ENCODE measurements around the gene SNRNP70. TPM values are rescaled to one million over a fixed set of nuclear protein-coding genes. Genes with fewer than 3 reads are reported as not detected.
"Not testable (repeated sequence)": the region's sequence is repeated elsewhere in the genome, so short reads cannot be mapped to it uniquely, and the experiment has no call there.

The SNRNP70 gene, protein sequence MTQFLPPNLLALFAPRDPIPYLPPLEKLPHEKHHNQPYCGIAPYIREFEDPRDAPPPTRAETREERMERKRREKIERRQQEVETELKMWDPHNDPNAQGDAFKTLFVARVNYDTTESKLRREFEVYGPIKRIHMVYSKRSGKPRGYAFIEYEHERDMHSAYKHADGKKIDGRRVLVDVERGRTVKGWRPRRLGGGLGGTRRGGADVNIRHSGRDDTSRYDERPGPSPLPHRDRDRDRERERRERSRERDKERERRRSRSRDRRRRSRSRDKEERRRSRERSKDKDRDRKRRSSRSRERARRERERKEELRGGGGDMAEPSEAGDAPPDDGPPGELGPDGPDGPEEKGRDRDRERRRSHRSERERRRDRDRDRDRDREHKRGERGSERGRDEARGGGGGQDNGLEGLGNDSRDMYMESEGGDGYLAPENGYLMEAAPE
- total RNA-seq, result 100 to 1,000 TPM; 180 to 190 TPM

- no peaks in the 10 kb centered on the region for H3K9me3 Mint-ChIP-seq
- DNase-seq, result peak; percentile 99
- H3K4me3 Mint-ChIP-seq, result peak within 1 kb of the TSS; percentile 96
- ChIA-PET POLR2A (no interaction called here), CTCF (interaction anchor here (2.5 to 4.0 kb wide), 2 partner anchors 13 to 21 kb away, joined by 8 to 42 read pairs; no protein-coding TSS in a partner anchor)
- intact Hi-C loops (cut with micrococcal nuclease), result loop anchor here (1.0 to 10.0 kb wide), 3 partner anchors 34 to 439 kb away; partner anchors contain the start of genes C19orf73, CA11, GYS1 and PPFIA3
- H3K27ac Mint-ChIP-seq, result peak within 1 kb of the TSS; percentile 82
- peaks cover 29% of the 10 kb centered on the region for H3K36me3 Mint-ChIP-seq
- H3K4me1 Mint-ChIP-seq (ENCODE audit: low read depth), result peaks cover 31% of the 10 kb centered on the region
- H3K27me3 Mint-ChIP-seq, result no peaks in the 10 kb centered on the region
Observed at GRCh38 chr19:49085020-49085867, at the start of gene SNRNP70. TSS of gene SNRNP70 (plus strand) at chr19:49085451. CDS start at chr19:49086415, 964 bp downstream.

- H3K27ac Mint-ChIP-seq; intact Hi-C loops (cut with micrococcal nuclease); POLR2A ChIA-PET; H3K9me3 Mint-ChIP-seq; CTCF ChIA-PET; H3K27me3 Mint-ChIP-seq; H3K36me3 Mint-ChIP-seq; H3K4me1 Mint-ChIP-seq (ENCODE audit: low read depth); H3K4me3 Mint-ChIP-seq: not testable (repeated sequence)
- DNase-seq, result peak; percentile 74
Observed at GRCh38 chr19:49036815-49037214, 48.4 kb upstream of the SNRNP70 start, which contains the start of gene CGB1. TSS of gene CGB1 (minus strand) at chr19:49036895. CDS start at chr19:49036711, 184 bp downstream.

GRCh38 chr19:49038111-49038510 is 47.1 kb upstream of the SNRNP70 start:
- DNase-seq; CTCF ChIA-PET; H3K36me3 Mint-ChIP-seq; POLR2A ChIA-PET; H3K9me3 Mint-ChIP-seq; H3K27me3 Mint-ChIP-seq; intact Hi-C loops (cut with micrococcal nuclease); H3K27ac Mint-ChIP-seq; H3K4me1 Mint-ChIP-seq (ENCODE audit: low read depth); H3K4me3 Mint-ChIP-seq: not testable (repeated sequence)

- H3K27me3 Mint-ChIP-seq; H3K4me1 Mint-ChIP-seq (ENCODE audit: low read depth); DNase-seq; H3K36me3 Mint-ChIP-seq; intact Hi-C loops (cut with micrococcal nuclease); CTCF ChIA-PET; H3K27ac Mint-ChIP-seq; POLR2A ChIA-PET; H3K9me3 Mint-ChIP-seq; H3K4me3 Mint-ChIP-seq: not testable (repeated sequence)
Observed at GRCh38 chr19:49038557-49039276, 46.5 kb upstream of the SNRNP70 start.

DNA sequence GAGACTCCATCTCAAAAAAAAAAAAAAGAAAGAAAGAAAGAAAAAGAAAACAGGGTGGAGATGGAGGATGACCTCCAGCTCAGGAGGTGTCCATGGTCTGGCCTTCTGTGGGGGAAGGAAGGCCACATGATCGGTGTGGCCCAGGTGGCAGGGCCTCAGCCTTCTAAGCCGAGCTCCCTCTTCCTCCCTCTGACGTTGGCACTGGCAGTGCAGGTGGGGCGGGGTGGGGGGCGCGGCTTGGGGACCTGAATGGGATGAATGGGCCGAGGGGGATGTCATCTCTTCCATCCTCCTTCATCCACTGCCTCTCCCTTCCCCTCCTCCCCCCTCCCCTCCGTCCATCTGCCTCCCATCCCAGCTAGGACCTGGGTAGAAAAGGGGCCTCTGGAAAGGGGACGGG is 45.5 kb upstream of the SNRNP70 start:
- H3K4me1 Mint-ChIP-seq (ENCODE audit: low read depth); intact Hi-C loops (cut with micrococcal nuclease); H3K4me3 Mint-ChIP-seq; H3K36me3 Mint-ChIP-seq; DNase-seq; H3K9me3 Mint-ChIP-seq; H3K27me3 Mint-ChIP-seq; POLR2A ChIA-PET; CTCF ChIA-PET; H3K27ac Mint-ChIP-seq: not testable (repeated sequence)

GRCh38 chr19:49042177-49042576 is 43.1 kb upstream of the SNRNP70 start:
- POLR2A ChIA-PET, result no interaction called here
- CTCF ChIA-PET, result no interaction called here
- no peak overlapping the region for H3K4me3 Mint-ChIP-seq
- no peaks in the 10 kb centered on the region for H3K36me3 Mint-ChIP-seq
- no peak for DNase-seq
- H3K9me3 Mint-ChIP-seq, result no peaks in the 10 kb centered on the region
- H3K27ac Mint-ChIP-seq, result no peak overlapping the region
- no peaks in the 10 kb centered on the region for H3K4me1 Mint-ChIP-seq (ENCODE audit: low read depth)
- H3K27me3 Mint-ChIP-seq, result no peaks in the 10 kb centered on the region
- intact Hi-C loops (cut with micrococcal nuclease), result no loop called here

DNA sequence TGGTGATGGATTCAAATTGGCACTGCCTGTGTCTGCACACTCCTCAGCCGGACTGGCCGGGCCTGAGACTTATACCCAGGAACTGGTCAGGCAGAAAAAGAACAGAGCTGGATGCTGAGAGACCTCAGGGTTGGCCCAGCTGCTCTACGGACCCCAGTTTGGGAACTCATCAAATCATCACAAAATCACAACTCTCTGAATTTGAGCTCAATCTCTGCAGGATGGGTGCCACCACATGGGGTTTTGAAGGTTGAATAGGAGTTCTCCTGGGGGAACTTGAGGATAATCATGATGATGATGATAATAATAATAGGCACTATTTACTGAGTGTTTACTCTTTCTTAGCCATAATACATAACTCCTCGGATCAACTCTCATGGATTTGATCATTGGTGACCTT is 42.6 kb upstream of the SNRNP70 start:
- CTCF ChIA-PET; intact Hi-C loops (cut with micrococcal nuclease); H3K36me3 Mint-ChIP-seq; H3K27ac Mint-ChIP-seq; H3K4me3 Mint-ChIP-seq; H3K9me3 Mint-ChIP-seq; DNase-seq; POLR2A ChIA-PET; H3K27me3 Mint-ChIP-seq; H3K4me1 Mint-ChIP-seq (ENCODE audit: low read depth): not testable (repeated sequence)

DNA sequence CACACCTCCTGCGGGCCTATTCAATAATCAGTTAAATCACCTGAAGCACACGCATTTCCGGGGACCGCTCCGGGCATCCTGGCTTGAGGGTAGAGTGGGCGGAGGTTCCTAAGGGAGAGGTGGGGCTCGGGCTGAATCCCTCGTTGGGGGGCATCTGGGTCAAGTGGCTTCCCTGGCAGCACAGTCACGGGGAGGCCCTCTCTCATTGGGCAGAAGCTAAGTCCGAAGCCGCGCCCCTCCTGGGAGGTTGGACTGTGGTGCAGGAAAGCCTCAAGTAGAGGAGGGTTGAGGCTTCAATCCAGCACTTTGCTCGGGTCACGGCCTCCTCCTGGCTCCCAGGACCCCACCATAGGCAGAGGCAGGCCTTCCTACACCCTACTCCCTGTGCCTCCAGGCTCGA is 41.7 kb upstream of the SNRNP70 start, which contains the start of gene CGB5:
Gene CGB5 (plus strand): TSS at position 301 of the 400 bp plus-strand sequence. CDS start 362 bp downstream, outside the sequence.
- POLR2A ChIA-PET, result not testable (repeated sequence)

GRCh38 chr19:49049011-49049410 is 36.2 kb upstream of the SNRNP70 start, which contains the start of gene CGB8:
TSS of gene CGB8 (minus strand) at chr19:49049111. CDS start at chr19:49048739, 372 bp downstream.
- H3K27ac Mint-ChIP-seq; H3K9me3 Mint-ChIP-seq; CTCF ChIA-PET; H3K4me1 Mint-ChIP-seq (ENCODE audit: low read depth); POLR2A ChIA-PET; H3K4me3 Mint-ChIP-seq; DNase-seq; H3K36me3 Mint-ChIP-seq; intact Hi-C loops (cut with micrococcal nuclease); H3K27me3 Mint-ChIP-seq: not testable (repeated sequence)

More for the DNA sequence above, 41.7 kb upstream of the SNRNP70 start, which contains the start of gene CGB5:
- H3K9me3 Mint-ChIP-seq; H3K27ac Mint-ChIP-seq; CTCF ChIA-PET; DNase-seq; intact Hi-C loops (cut with micrococcal nuclease); H3K4me1 Mint-ChIP-seq (ENCODE audit: low read depth); H3K4me3 Mint-ChIP-seq; H3K36me3 Mint-ChIP-seq; H3K27me3 Mint-ChIP-seq: not testable (repeated sequence)

- H3K36me3 Mint-ChIP-seq; H3K9me3 Mint-ChIP-seq; H3K4me3 Mint-ChIP-seq; H3K27ac Mint-ChIP-seq; CTCF ChIA-PET; H3K27me3 Mint-ChIP-seq; POLR2A ChIA-PET; H3K4me1 Mint-ChIP-seq (ENCODE audit: low read depth); DNase-seq; intact Hi-C loops (cut with micrococcal nuclease): not testable (repeated sequence)
Observed at GRCh38 chr19:49049834-49050233, 35.4 kb upstream of the SNRNP70 start.

- H3K4me1 Mint-ChIP-seq (ENCODE audit: low read depth); CTCF ChIA-PET; H3K4me3 Mint-ChIP-seq; DNase-seq; POLR2A ChIA-PET; H3K27ac Mint-ChIP-seq; intact Hi-C loops (cut with micrococcal nuclease); H3K9me3 Mint-ChIP-seq; H3K36me3 Mint-ChIP-seq; H3K27me3 Mint-ChIP-seq: not testable (repeated sequence)
Observed at GRCh38 chr19:49050376-49051033, 34.7 kb upstream of the SNRNP70 start.
